Breast epithelium (tissue), 4 donors: Measurements from ENCODE around the gene THSD4. TPM values are rescaled to one million over a fixed set of nuclear protein-coding genes. Genes with fewer than 3 reads are reported as not detected.

Experiments used
- DNase-seq, 2 donors: peaks; one replicate each; pipeline ENCODE4 v3.0.0-alpha.2; 2019; ENCODE audit warnings: low spot score in 2 of 2
- H3K27ac ChIP-seq, 2 donors: fragments of 200-600 bp; sonication (generic) in 1 of 2; one replicate each; pipeline ENCODE4 v1.5.1; 2016 to 2019; ENCODE audit warnings: mild to moderate bottlenecking in 1 of 2
- H3K27me3 ChIP-seq, 2 donors: fragments of 200-600 bp; sonication (generic) in 1 of 2; one replicate each; pipeline versions ENCODE4 v1.5.1 to v1.6.0; 2017 to 2019; ENCODE audit warnings: control low read depth in 1 of 2, mild to moderate bottlenecking in 1 of 2
- H3K36me3 ChIP-seq: fragments of 200-600 bp; one replicate; pipeline ENCODE4 v1.5.1; 2019
- H3K4me1 ChIP-seq, 2 donors: fragments of 200-600 bp; sonication (generic); one replicate each; pipeline ENCODE4 v1.5.1; 2016 to 2019; ENCODE audit warnings: control low read depth in 1 of 2
- H3K4me3 ChIP-seq, 3 donors: fragments of 200-600 bp; sonication (generic); 1 replicate in 2 of 3; 2 replicates in 1 of 3; pipeline ENCODE4 v1.5.1; 2016 to 2019; ENCODE audit warnings: mild to moderate bottlenecking in 3 of 3, moderate library complexity in 2 of 3
- H3K9me3 ChIP-seq, 2 donors: fragments of 200-600 bp; sonication (generic) in 1 of 2; one replicate each; pipeline ENCODE4 v1.5.1; 2016 to 2019; ENCODE audit warnings: control low read depth in 1 of 2
- POLR2A ChIP-seq: fragments of 450-650 bp; IDR thresholded peaks from one replicate; pipeline ENCODE4 v1.6.1; 2016; ENCODE audit warnings: antibody characterized with exemption, mild to moderate bottlenecking, moderate library complexity
- POLR2AphosphoS5 ChIP-seq, 3 donors: sonication (generic); formaldehyde crosslinking; IDR thresholded peaks; one replicate each; pipeline ENCODE4 v1.6.1; 2017; ENCODE audit warnings: antibody characterized with exemption in 3 of 3
- intact Hi-C: fragments of 100-400 bp; cut with DNase I; formaldehyde crosslinking; loops from one replicate; pipeline ENCODE4 v1.15.1; 2023; ENCODE audit warnings: low total_unique reads
- total RNA-seq, 3 donors: library from RNA; depleted of rRNA; stranded (reverse); fragments of >200 nt; gene quantifications; one replicate each; pipeline ENCODE4 v1.1.0, GENCODE V29; 2016
- TF ChIP-seq, protein P1 (sequence below), 3 donors: fragments of 450-650 bp; IDR thresholded peaks; one replicate each; pipeline ENCODE4 v1.5.1; 2016 to 2017; ENCODE audit warnings: antibody characterized with exemption in 3 of 3, mild to moderate bottlenecking in 3 of 3, moderate library complexity in 3 of 3

The THSD4 gene
- total RNA-seq, 3 donors from 2014 or later, result 0.64 to 58.7 (median 41.3) TPM

DNA sequence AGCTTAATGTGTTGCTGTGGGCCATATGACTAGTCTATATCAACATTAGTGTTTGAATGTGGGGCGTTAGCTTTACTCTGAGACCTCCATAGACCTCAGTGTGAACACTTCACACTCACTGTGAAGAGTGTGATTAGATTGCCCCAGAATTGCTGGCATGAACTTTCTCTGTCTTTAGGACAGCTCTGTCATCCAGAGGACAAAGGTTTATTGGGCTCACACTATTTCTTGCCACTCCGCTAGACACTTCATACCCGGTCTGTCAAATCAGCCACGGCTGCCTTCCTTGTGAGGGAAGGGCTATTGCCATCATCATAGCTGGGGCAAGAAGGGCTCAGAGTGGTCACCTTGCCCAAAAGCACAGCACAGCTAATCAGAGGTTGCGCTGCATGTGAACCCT, 378.3 kb downstream of the THSD4 start:
- Histone ChIP-seq H3K4me1 (no peaks in the 10 kb centered on the region), H3K36me3 (no peaks in the 10 kb centered on the region), H3K27me3 (no peaks in the 10 kb centered on the region), H3K9me3 (no peaks in the 10 kb centered on the region), H3K4me3 (no peak overlapping the region), H3K27ac (no peak overlapping the region)
- intact Hi-C loops, result no loop called here
- TF ChIP-seq POLR2A, result no peak
- TF ChIP-seq, protein P1, sequence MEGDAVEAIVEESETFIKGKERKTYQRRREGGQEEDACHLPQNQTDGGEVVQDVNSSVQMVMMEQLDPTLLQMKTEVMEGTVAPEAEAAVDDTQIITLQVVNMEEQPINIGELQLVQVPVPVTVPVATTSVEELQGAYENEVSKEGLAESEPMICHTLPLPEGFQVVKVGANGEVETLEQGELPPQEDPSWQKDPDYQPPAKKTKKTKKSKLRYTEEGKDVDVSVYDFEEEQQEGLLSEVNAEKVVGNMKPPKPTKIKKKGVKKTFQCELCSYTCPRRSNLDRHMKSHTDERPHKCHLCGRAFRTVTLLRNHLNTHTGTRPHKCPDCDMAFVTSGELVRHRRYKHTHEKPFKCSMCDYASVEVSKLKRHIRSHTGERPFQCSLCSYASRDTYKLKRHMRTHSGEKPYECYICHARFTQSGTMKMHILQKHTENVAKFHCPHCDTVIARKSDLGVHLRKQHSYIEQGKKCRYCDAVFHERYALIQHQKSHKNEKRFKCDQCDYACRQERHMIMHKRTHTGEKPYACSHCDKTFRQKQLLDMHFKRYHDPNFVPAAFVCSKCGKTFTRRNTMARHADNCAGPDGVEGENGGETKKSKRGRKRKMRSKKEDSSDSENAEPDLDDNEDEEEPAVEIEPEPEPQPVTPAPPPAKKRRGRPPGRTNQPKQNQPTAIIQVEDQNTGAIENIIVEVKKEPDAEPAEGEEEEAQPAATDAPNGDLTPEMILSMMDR (IDR thresholded peaks at IDR 0.05), result no peak
- no peak for TF ChIP-seq POLR2AphosphoS5 (IDR thresholded peaks at IDR 0.05)
- DNase-seq, result no peak

DNA sequence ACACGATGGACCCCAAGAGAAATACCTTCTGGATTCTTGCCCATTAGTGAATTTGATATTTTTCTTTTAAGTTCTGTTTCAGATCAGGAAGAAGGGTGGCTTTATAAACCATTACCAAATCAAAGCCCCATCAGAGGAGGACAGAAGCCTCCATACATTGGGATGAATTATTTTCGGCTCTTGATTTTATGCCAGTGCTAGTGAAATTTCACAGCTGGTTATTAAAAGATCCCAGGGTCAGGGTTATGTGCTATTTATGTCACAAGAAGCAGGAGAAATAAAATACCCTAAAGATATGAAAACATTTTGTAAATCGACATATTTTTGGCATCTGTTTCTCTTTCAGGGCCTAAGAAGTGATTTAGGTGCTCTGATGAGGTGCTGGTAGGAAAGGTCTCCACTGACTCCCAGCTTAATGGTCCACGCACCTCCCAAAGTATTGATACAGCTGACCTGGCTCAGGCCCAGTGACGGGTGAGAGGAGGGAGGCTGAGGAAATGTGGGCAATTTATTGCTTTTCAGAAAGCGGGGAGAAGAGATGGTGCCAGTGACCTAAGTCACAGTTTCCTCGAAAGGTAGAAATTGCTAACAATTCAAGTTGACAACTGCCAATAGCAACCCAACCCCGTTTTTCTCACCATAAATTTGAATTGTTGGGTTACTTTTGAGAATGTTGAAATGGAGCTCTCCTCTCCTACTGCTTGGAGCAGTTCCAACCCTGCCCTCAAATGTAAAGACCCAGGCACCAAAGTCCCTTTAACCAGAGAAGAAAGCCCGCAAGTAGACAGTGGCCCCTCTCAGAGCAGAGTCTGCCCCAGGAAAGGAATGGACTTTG, 379.5 kb downstream of the THSD4 start:
- DNase-seq, result no peak
- TF ChIP-seq POLR2A, result no peak
- no peak for TF ChIP-seq POLR2AphosphoS5 (IDR thresholded peaks at IDR 0.05)
- TF ChIP-seq, protein P1 (IDR thresholded peaks at IDR 0.05), result no peak

DNA sequence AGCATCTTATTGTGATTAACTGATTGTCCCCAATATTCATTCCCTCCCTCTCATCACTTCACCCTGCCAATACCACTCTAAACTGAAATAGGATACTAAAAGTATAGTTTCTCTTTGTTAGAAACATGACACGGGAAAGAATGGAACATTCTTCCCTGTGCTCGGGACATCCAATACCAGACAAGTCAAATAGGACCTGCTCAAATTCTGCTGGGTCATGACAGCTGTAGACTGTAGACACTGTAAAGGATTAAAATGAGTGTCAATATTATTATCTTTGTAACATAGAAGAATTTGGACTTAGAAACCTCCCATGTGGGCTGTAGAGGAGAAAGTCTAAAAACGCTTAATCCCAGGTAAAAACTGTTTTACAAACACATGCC, 380.1 kb downstream of the THSD4 start:
- intact Hi-C loops, result loop anchor here (1.0 kb wide), 1 partner anchor 31 kb away; no protein-coding TSS in a partner anchor

More for the DNA sequence above, 379.5 kb downstream of the THSD4 start:
- H3K9me3 ChIP-seq, result no peaks in the 10 kb centered on the region
- H3K4me3 ChIP-seq, result no peak overlapping the region
- intact Hi-C loops, result loop anchor here (1.0 kb wide), 1 partner anchor 30 kb away; no protein-coding TSS in a partner anchor
- no peaks in the 10 kb centered on the region for H3K27me3 ChIP-seq
- H3K27ac ChIP-seq, result no peak overlapping the region
- H3K4me1 ChIP-seq, result no peaks in the 10 kb centered on the region
- H3K36me3 ChIP-seq, result no peaks in the 10 kb centered on the region

DNA sequence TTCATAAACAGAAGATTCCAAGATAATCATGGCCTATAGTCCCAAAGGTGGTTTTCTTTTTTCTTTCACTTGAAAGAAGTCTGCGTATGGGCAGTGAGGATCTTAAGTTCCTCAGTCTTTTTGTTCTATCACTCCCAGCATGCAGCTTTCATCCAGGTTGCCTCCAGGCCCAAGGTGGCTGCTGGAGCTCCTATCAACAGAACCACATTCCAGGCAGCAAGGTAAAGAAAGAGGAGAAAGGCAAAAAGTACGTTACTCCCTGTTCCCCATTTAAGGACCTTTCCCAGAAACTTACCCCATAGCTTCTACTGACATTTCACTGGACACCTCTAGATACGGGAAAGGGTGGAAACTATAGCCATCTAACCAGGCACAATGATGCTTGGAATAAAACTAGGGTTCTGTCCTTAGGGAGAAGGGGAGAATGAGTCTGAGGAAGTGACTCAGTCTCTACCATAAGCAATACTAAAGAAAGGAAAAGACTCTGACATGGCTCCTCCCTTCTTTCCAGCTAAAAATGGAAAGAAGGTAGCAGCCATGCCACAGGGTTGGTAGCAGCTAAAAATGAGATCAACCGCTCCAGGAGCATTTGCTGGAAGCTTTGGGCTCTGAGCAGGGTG, 381.2 kb downstream of the THSD4 start:
- Histone ChIP-seq H3K9me3 (no peaks in the 10 kb centered on the region), H3K36me3 (no peaks in the 10 kb centered on the region), H3K27me3 (no peaks in the 10 kb centered on the region), H3K4me3 (no peak overlapping the region), H3K4me1 (no peaks in the 10 kb centered on the region), H3K27ac (no peak overlapping the region)
- intact Hi-C loops, result no loop called here
- TF ChIP-seq, protein P1 (IDR thresholded peaks at IDR 0.05), result no peak
- TF ChIP-seq POLR2A, result no peak
- no peak for TF ChIP-seq POLR2AphosphoS5 (IDR thresholded peaks at IDR 0.05)
- no peak for DNase-seq

More for the DNA sequence above, 380.1 kb downstream of the THSD4 start:
- H3K27ac ChIP-seq, result no peak overlapping the region
- no peaks in the 10 kb centered on the region for H3K36me3 ChIP-seq
- no peak overlapping the region for H3K4me3 ChIP-seq
- TF ChIP-seq, protein P1 (IDR thresholded peaks at IDR 0.05), result no peak
- TF ChIP-seq POLR2AphosphoS5 (IDR thresholded peaks at IDR 0.05), result no peak
- TF ChIP-seq POLR2A, result no peak
- no peaks in the 10 kb centered on the region for H3K27me3 ChIP-seq
- no peaks in the 10 kb centered on the region for H3K9me3 ChIP-seq
- no peaks in the 10 kb centered on the region for H3K4me1 ChIP-seq
- DNase-seq, result no peak
